H1 (cell line): ENCODE results near the gene NELL1.

Experiments
- CBX5 ChIP-seq: fragments of 300-800, 300-1000 bp; sonication (generic); IDR thresholded peaks from 2 replicates; pipeline ENCODE4 v1.7.1; 2016; ENCODE audit warnings: antibody characterized with exemption, low read length, low read depth
- JUN ChIP-seq: IDR thresholded peaks from 2 replicates; pipeline ENCODE4 v1.6.1; 2011; ENCODE audit warnings: low read depth, mild to moderate bottlenecking, improper control_type of control experiment, low read length
- TF ChIP-seq, protein P1 (sequence below), 3 experiments: IDR thresholded peaks; 1 replicate in 2 of 3; 2 replicates in 1 of 3; pipeline versions ENCODE4 v1.5.1 to v1.6.1; 2011; ENCODE audit warnings: low read length in 3 of 3, mild to moderate bottlenecking in 3 of 3, inconsistent platforms in 2 of 3, low read depth in 1 of 3, moderate library complexity in 1 of 3; ENCODE audit not compliant: insufficient read depth in 1 of 3; ENCODE audit errors: control extremely low read depth in 1 of 3

DNA sequence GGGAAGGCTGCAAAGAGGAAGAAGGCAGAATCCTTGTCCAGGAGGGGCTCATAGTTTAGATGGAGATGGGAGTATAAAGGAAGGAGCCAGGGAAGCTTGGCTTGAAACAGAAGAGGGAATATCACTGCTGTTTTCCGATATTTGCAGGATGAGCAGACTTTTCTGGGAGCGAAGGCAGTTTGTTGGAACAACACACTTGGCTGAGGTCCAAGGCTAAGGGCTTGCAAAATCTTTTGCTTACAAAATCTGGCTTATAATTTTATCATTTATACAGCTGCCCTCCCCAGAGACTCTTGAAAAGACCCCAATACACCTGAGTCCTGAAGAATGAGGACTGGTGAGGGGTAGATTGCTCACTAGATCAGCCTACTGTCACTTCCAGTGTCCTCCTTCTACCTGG lies 174.8 kb downstream of the NELL1 start:
- TF ChIP-seq CBX5 (no peak), JUN (no peak)
- TF ChIP-seq, protein P1, sequence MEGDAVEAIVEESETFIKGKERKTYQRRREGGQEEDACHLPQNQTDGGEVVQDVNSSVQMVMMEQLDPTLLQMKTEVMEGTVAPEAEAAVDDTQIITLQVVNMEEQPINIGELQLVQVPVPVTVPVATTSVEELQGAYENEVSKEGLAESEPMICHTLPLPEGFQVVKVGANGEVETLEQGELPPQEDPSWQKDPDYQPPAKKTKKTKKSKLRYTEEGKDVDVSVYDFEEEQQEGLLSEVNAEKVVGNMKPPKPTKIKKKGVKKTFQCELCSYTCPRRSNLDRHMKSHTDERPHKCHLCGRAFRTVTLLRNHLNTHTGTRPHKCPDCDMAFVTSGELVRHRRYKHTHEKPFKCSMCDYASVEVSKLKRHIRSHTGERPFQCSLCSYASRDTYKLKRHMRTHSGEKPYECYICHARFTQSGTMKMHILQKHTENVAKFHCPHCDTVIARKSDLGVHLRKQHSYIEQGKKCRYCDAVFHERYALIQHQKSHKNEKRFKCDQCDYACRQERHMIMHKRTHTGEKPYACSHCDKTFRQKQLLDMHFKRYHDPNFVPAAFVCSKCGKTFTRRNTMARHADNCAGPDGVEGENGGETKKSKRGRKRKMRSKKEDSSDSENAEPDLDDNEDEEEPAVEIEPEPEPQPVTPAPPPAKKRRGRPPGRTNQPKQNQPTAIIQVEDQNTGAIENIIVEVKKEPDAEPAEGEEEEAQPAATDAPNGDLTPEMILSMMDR (IDR thresholded peaks at IDR 0.05; ENCODE audit: control extremely low read depth in 1 of 3, insufficient read depth in 1 of 3, low read depth in 1 of 3, low read length in 3 of 3) = no peak
